IPS-20b (cell line): ENCODE data around the gene MXD4.

ENCODE experiments used
- H3K27ac ChIP-seq: one replicate; pipeline ENCODE4 v1.5.1; 2013; ENCODE audit warnings: low read length
- H3K27me3 ChIP-seq: 2 replicates; pipeline ENCODE4 v1.6.1; 2013; ENCODE audit warnings: mild to moderate bottlenecking, low read length, inconsistent platforms; ENCODE audit not compliant: insufficient read depth
- H3K36me3 ChIP-seq: 2 replicates; pipeline ENCODE4 v1.6.1; 2013; ENCODE audit warnings: low read depth, mild to moderate bottlenecking, inconsistent platforms, low read length, moderate library complexity; ENCODE audit not compliant: insufficient read depth
- H3K4me1 ChIP-seq: 2 replicates; pipeline ENCODE4 v1.6.1; 2013; ENCODE audit warnings: mild to moderate bottlenecking, control low read depth, inconsistent platforms, low read length, moderate library complexity; ENCODE audit not compliant: insufficient read depth
- H3K4me3 ChIP-seq: 2 replicates; pipeline ENCODE4 v1.5.1; 2013; ENCODE audit warnings: mild to moderate bottlenecking, low read length, inconsistent platforms
- H3K9ac ChIP-seq: 2 replicates; pipeline ENCODE4 v1.6.1; 2013; ENCODE audit warnings: low read depth, mild to moderate bottlenecking, inconsistent platforms, low read length, moderate library complexity
- H3K9me3 ChIP-seq: 2 replicates; pipeline ENCODE4 v1.6.1; 2013; ENCODE audit warnings: mild to moderate bottlenecking, low read depth, low read length, inconsistent platforms; ENCODE audit not compliant: insufficient read depth

MXD4 gene

GRCh38 chr4:2300431-2301224, 38.7 kb upstream of the MXD4 start:
- no peak overlapping the region for H3K27ac ChIP-seq
- no peaks in the 10 kb centered on the region for H3K4me1 ChIP-seq
- H3K27me3 ChIP-seq, result no peaks in the 10 kb centered on the region; the same call in 1 of the 2 replicates
- H3K9me3 ChIP-seq, result no peaks in the 10 kb centered on the region
- H3K9ac ChIP-seq, result no peak overlapping the region
- no peak overlapping the region for H3K4me3 ChIP-seq
- H3K36me3 ChIP-seq, result no peaks in the 10 kb centered on the region

GRCh38 chr4:2299794-2300193, 37.9 kb upstream of the MXD4 start:
- Histone ChIP-seq H3K4me1 (no peaks in the 10 kb centered on the region), H3K36me3 (no peaks in the 10 kb centered on the region), H3K27me3 (no peaks in the 10 kb centered on the region; the same call in 1 of the 2 replicates), H3K9me3 (no peaks in the 10 kb centered on the region), H3K9ac (no peak overlapping the region), H3K4me3 (no peak overlapping the region), H3K27ac (no peak overlapping the region)

- no peaks in the 10 kb centered on the region for H3K9me3 ChIP-seq
- H3K27me3 ChIP-seq, result no peaks in the 10 kb centered on the region; the same call in 1 of the 2 replicates
- H3K4me1 ChIP-seq, result no peaks in the 10 kb centered on the region
- H3K4me3 ChIP-seq, result no peak overlapping the region
- H3K27ac ChIP-seq, result no peak overlapping the region
- H3K36me3 ChIP-seq, result no peaks in the 10 kb centered on the region
- H3K9ac ChIP-seq, result no peak overlapping the region
Measured at GRCh38 chr4:2298532-2298991, 36.7 kb upstream of the MXD4 start.

DNA sequence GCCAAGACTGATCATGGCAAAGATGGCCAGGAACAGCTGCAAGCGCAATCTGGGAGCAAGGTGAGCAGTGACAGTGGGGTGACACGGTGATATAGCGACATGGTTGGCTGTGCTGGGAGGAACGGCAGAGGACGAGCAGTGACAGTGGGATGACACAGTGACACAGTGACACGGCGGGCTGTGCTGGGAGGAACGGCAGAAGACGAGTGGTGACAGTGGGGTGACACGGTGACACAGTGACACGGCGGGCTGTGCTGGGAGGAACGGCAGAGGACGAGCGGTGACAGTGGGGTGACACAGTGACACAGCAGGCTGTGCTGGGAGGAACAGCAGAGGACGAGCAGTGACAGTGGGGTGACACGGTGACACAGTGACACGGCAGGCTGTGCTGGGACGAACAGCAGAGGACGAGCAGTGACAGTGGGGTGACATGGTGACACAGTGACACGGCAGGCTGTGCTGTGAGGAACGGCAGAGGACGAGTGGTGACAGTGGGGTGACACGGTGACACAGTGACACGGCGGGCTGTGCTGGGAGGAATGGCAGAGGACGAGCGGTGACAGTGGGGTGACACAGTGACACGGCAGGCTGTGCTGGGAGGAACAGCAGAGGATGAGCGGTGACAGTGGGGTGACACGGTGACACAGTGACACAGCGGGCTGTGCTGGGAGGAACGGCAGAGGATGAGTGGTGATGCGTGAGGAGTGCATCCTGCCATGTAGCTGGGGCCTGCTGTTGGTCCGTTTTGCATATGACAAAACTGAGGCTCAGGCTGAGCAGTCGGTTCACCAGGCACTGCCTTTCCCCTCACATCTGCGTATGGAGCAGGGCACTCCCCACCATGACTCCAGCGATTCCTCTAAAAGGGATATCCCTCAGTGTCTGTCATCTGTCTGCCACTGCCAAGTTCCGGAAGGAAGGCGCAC, 36.0 kb upstream of the MXD4 start:
- no peaks in the 10 kb centered on the region for H3K36me3 ChIP-seq
- no peak overlapping the region for H3K4me3 ChIP-seq
- no peak overlapping the region for H3K27ac ChIP-seq
- H3K4me1 ChIP-seq, result no peaks in the 10 kb centered on the region
- H3K27me3 ChIP-seq, result no peaks in the 10 kb centered on the region; the same call in 1 of the 2 replicates
- no peaks in the 10 kb centered on the region for H3K9me3 ChIP-seq
- H3K9ac ChIP-seq, result no peak overlapping the region

DNA sequence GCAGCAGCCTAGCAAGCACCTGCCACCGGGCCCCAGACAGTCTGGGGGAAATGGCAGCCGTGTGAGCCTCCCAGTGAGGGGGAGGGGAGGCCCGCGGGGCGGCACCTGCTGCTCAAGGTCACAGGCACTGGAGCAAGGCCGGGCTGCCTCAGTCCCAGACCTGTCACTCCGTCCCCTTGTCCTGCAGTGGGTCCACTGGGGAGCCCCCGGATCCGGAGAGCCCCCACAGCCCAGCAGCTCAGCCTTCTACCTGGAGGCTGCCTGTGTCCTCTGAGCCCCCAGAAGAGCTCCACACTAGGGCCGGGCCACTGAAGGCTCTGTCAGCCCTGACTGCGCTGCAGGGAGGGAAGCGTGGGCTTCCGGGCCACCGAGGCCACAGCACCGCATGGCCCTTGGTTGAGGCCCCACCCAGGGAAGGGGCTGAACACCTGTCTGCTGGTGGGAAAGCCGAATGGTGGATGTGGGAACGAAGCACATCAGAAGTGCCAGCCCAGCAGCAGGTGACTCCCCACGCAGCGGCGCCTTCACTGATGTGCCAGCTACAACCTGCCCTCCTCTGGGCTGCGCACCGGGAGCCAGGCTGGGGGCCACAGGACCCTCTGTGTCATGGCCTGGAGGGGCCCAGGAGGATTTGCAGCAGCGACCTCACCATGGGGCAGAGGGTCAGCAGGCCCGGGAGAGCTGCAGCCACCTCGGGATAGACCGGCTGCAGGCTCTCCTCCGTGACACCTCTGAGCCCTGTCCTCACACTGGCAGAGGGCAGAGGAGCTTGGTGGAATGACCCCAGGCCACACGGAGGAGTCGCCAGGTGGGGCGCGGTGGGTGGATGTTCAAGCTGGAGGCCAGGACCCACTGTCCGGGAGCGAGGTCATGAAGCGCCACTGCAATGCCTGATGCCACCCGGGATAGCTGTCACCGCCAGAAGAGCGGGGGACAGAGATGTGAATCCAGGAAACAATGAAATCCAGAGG, 35.0 kb upstream of the MXD4 start:
- Histone ChIP-seq H3K36me3 (no peaks in the 10 kb centered on the region), H3K9ac (no peak overlapping the region), H3K4me3 (no peak overlapping the region), H3K4me1 (no peaks in the 10 kb centered on the region), H3K27ac (no peak overlapping the region), H3K9me3 (no peaks in the 10 kb centered on the region), H3K27me3 (no peaks in the 10 kb centered on the region; the same call in 1 of the 2 replicates)

DNA sequence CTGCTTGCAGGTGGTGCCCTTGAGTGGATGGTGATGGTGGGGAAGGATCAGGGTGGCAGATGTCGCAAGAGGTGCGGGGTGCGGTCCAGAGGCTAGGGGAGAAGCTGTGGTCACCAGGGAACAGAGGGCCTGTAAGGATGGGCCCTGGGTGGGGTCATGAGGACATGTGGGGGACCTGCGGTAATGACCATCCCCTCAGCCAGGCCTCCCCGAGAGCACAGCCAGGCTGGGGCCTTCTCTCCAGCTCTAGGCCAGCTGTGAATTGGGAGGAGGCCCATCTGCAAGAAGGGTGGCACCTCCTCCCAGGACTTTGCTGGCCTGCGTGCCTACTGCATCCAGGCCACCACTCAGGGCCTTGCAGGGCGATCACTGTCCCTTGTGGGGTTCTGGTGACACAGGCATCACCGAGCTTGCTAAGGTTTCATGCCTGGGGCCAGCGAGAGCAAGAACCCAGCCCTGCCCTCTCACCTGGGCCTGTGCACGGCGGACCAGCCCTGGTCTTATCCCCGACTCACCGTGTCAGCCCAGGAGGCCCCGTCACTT, 34.1 kb upstream of the MXD4 start:
- no peaks in the 10 kb centered on the region for H3K4me1 ChIP-seq
- no peaks in the 10 kb centered on the region for H3K36me3 ChIP-seq
- H3K4me3 ChIP-seq, result no peak overlapping the region
- H3K9ac ChIP-seq, result no peak overlapping the region
- no peaks in the 10 kb centered on the region for H3K9me3 ChIP-seq
- no peaks in the 10 kb centered on the region; the same call in 1 of the 2 replicates for H3K27me3 ChIP-seq
- no peak overlapping the region for H3K27ac ChIP-seq

- H3K36me3 ChIP-seq, result no peaks in the 10 kb centered on the region
- H3K9ac ChIP-seq, result no peak overlapping the region
- H3K4me3 ChIP-seq, result no peak overlapping the region
- no peaks in the 10 kb centered on the region for H3K9me3 ChIP-seq
- H3K27me3 ChIP-seq, result no peaks in the 10 kb centered on the region; the same call in 1 of the 2 replicates
- no peak overlapping the region for H3K27ac ChIP-seq
- no peaks in the 10 kb centered on the region for H3K4me1 ChIP-seq
Measured at GRCh38 chr4:2295500-2295899, 33.6 kb upstream of the MXD4 start.

GRCh38 chr4:2292646-2293108, 30.8 kb upstream of the MXD4 start:
- H3K27me3 ChIP-seq, result no peaks in the 10 kb centered on the region
- H3K36me3 ChIP-seq, result no peaks in the 10 kb centered on the region
- H3K9ac ChIP-seq, result no peak overlapping the region
- no peaks in the 10 kb centered on the region for H3K4me1 ChIP-seq
- H3K27ac ChIP-seq, result no peak overlapping the region
- no peaks in the 10 kb centered on the region for H3K9me3 ChIP-seq
- no peak overlapping the region for H3K4me3 ChIP-seq

GRCh38 chr4:2291705-2292645, 30.1 kb upstream of the MXD4 start:
- Histone ChIP-seq H3K9ac (no peak overlapping the region), H3K4me1 (no peaks in the 10 kb centered on the region), H3K9me3 (no peaks in the 10 kb centered on the region), H3K27me3 (no peaks in the 10 kb centered on the region), H3K36me3 (no peaks in the 10 kb centered on the region), H3K4me3 (no peak overlapping the region), H3K27ac (no peak overlapping the region)
